B cell (primary cell): Measurements from ENCODE around the gene NOTCH4. TPM values are rescaled to one million over a fixed set of nuclear protein-coding genes. Genes with fewer than 3 reads are reported as not detected.

Source experiments
- ATAC-seq: fragments of 200-7000 bp; cut with Tn5 transposase; one replicate; pipeline ENCODE4 v1.10.0; 2021; ENCODE audit warnings: low read depth, mild to moderate bottlenecking, moderate number of reproducible peaks, moderate library complexity
- CTCF ChIA-PET: fragments of 350-600 bp; sonication (Branson Sonifier 250); formaldehyde crosslinking; loops from one replicate; lab custom pipeline; 2021; ENCODE audit warnings: antibody characterized with exemption, inconsistent platforms; lab: Charles Lee
- POLR2A ChIA-PET: fragments of 350-600 bp; sonication (Branson Sonifier 250); formaldehyde crosslinking; loops from one replicate; lab custom pipeline; 2021; ENCODE audit warnings: antibody characterized with exemption; lab: Charles Lee
- DNase-seq: peaks from one replicate; pipeline ENCODE4 v3.0.0; 2013
- H2AFZ ChIP-seq: 2 replicates; pipeline ENCODE4 v1.6.1; 2012; ENCODE audit warnings: mild to moderate bottlenecking, low read depth, low read length; ENCODE audit not compliant: insufficient read depth, poor library complexity, severe bottlenecking
- H3K27ac ChIP-seq, 2 donors: 1 replicate in 1 of 2; 2 replicates in 1 of 2; pipeline ENCODE4 v1.5.1; 2012 to 2013; ENCODE audit warnings: low read length in 2 of 2, mild to moderate bottlenecking in 2 of 2, moderate library complexity in 1 of 2
- H3K27me3 ChIP-seq, 4 experiments: fragments of 200-600 bp in 1 of 4; sonication (generic) in 1 of 4; replicated peaks in 1 of 4; 1 replicate in 2 of 4; 2 replicates in 2 of 4; pipeline versions ENCODE4 v1.6.1 to v1.7.0; 2013 to 2016; ENCODE audit warnings: low read length in 3 of 4, mild to moderate bottlenecking in 2 of 4, mixed read lengths in 1 of 4, moderate library complexity in 1 of 4; ENCODE audit not compliant: insufficient read depth in 4 of 4, control insufficient read depth in 3 of 4; ENCODE audit errors: control extremely low read depth in 1 of 4
- H3K36me3 ChIP-seq, 2 experiments: replicated peaks in 1 of 2; 1 replicate in 1 of 2; 2 replicates in 1 of 2; pipeline versions ENCODE4 v1.6.1 to v1.7.1; 2013; ENCODE audit warnings: low read length in 1 of 2; ENCODE audit not compliant: insufficient read depth in 2 of 2, control insufficient read depth in 1 of 2; ENCODE audit errors: control extremely low read depth in 1 of 2, extremely low read depth in 1 of 2
- H3K4me1 ChIP-seq, 2 donors: fragments of 200-600 bp in 1 of 2; sonication (generic) in 1 of 2; 1 replicate in 1 of 2; 2 replicates in 1 of 2; pipeline versions ENCODE4 v1.5.1 to v1.6.1; 2013 to 2017; ENCODE audit warnings: low read length in 2 of 2; ENCODE audit not compliant: control insufficient read depth in 2 of 2, insufficient read depth in 2 of 2
- H3K4me2 ChIP-seq: replicated peaks from 2 replicates; pipeline ENCODE3; 2012; ENCODE audit warnings: mild to moderate bottlenecking, low read depth, low read length; ENCODE audit not compliant: poor library complexity, severe bottlenecking
- H3K4me3 ChIP-seq, 5 experiments: fragments of 200-600 bp in 1 of 5; sonication (generic) in 1 of 5; 1 replicate in 3 of 5; 2 replicates in 2 of 5; pipeline versions ENCODE4 v1.5.1 to v1.7.0; 2011 to 2016; ENCODE audit warnings: low read length in 4 of 5, mild to moderate bottlenecking in 4 of 5, low read depth in 2 of 5, control low read depth in 1 of 5, moderate library complexity in 1 of 5; ENCODE audit not compliant: insufficient read depth in 1 of 5; ENCODE audit errors: control extremely low read depth in 1 of 5, extremely low read depth in 1 of 5
- H3K79me2 ChIP-seq: fragments of 200-600 bp; sonication (generic); one replicate; pipeline ENCODE4 v1.6.0; 2016; ENCODE audit warnings: low read length; ENCODE audit not compliant: control insufficient read depth, insufficient read depth
- H3K9ac ChIP-seq: fragments of 200-600 bp; sonication (generic); 2 replicates; pipeline ENCODE4 v1.6.1; 2017; ENCODE audit warnings: mild to moderate bottlenecking, low read length, moderate library complexity
- H3K9me3 ChIP-seq, 3 donors: one replicate each; pipeline versions ENCODE4 v1.6.1 to v1.7.1; 2013; ENCODE audit warnings: low read length in 2 of 3; ENCODE audit not compliant: control insufficient read depth in 2 of 3, insufficient read depth in 1 of 3; ENCODE audit errors: control extremely low read depth in 1 of 3
- H4K20me1 ChIP-seq: 2 replicates; pipeline ENCODE4 v1.6.0; 2012; ENCODE audit warnings: mild to moderate bottlenecking, low read length; ENCODE audit not compliant: insufficient read depth, control insufficient read depth, poor library complexity, severe bottlenecking
- H3K27ac Mint-ChIP-seq: one replicate; pipeline ENCODE4 v1.8.0; 2021; ENCODE audit warnings: mixed read lengths
- H3K27me3 Mint-ChIP-seq: one replicate; pipeline ENCODE4 v1.8.0; 2021; ENCODE audit warnings: mixed read lengths
- H3K4me1 Mint-ChIP-seq: one replicate; pipeline ENCODE4 v1.8.0; 2021; ENCODE audit warnings: mixed read lengths
- H3K4me3 Mint-ChIP-seq: one replicate; pipeline ENCODE4 v1.8.0; 2021; ENCODE audit warnings: mixed read lengths
- H3K9me3 Mint-ChIP-seq: one replicate; pipeline ENCODE4 v1.8.0; 2022; ENCODE audit warnings: mixed read lengths; ENCODE audit not compliant: insufficient read depth
- CTCF ChIP-seq: fragments of 200-600 bp; IDR thresholded peaks from one replicate; pipeline ENCODE4 v1.8.0; 2022; ENCODE audit warnings: antibody characterized with exemption, mild to moderate bottlenecking
- EZH2 ChIP-seq: IDR thresholded peaks from 2 replicates; pipeline ENCODE4 v1.6.1; 2012; ENCODE audit warnings: borderline replicate concordance, low read depth, mild to moderate bottlenecking, moderate library complexity, low read length; ENCODE audit not compliant: insufficient read depth, poor library complexity, severe bottlenecking
- WGBS: methylation state at CpG from one replicate; pipeline ENCODE4 v1.1.5; 2013; ENCODE audit warnings: missing lambda C conversion rate; ENCODE audit not compliant: insufficient coverage; 5-methylcytosine and 5-hydroxymethylcytosine counted together
- intact Hi-C: fragments of 100-400 bp; cut with micrococcal nuclease; formaldehyde crosslinking; loops from one replicate; pipeline ENCODE4 v1.10.0; 2022
- polyA plus RNA-seq: library from polyadenylated mRNA; depleted of rRNA; stranded (reverse); fragments of >200 nt; gene quantifications from 2 replicates; pipeline ENCODE4 v1.2.3, GENCODE V29; 2012
- total RNA-seq, 2 donors: library from RNA; stranded (reverse); fragments of 120-200 nt in 1 of 2; gene quantifications; 1 replicate in 1 of 2; 2 replicates in 1 of 2; pipeline versions ENCODE4 v1.2.3 to v1.2.4, GENCODE V29; 2013 to 2022

NOTCH4 gene
- total and polyA plus RNA-seq, 2 donors (not counting 1 experiment from before 2014, with no cell fraction given), result 6.3 to 10.3 TPM

GRCh38 chr6:32224696-32225095 is 829 bp upstream of the NOTCH4 start:
- Histone ChIP-seq H3K36me3 (no peaks in the 10 kb centered on the region), H3K27ac (peak overlapping the region; percentile 48 to 66), H3K9ac (no peak overlapping the region), H3K4me1 (peaks cover 71 to 77% of the 10 kb centered on the region in 2 donors), H3K9me3 (no peaks in the 10 kb centered on the region), H2AFZ (peak overlapping the region; percentile 58), H4K20me1 (no peaks in the 10 kb centered on the region), H3K27me3 (no peaks in the 10 kb centered on the region), H3K79me2 (no peaks in the 10 kb centered on the region), H3K4me2 (peak overlapping the region; percentile 39), H3K4me3 (no peak overlapping the region)
- intact Hi-C loops, result no loop called here
- peak; percentile 64 for DNase-seq
- Mint-ChIP-seq H3K4me1 (peaks cover 68% of the 10 kb centered on the region), H3K4me3 (peak overlapping the region; percentile 37), H3K27me3 (no peaks in the 10 kb centered on the region), H3K27ac (peak overlapping the region; percentile 91), H3K9me3 (no peaks in the 10 kb centered on the region)
- CTCF ChIA-PET, result interaction anchor here (1.2 kb wide), 1 partner anchor 26 kb away, joined by 4 read pairs; no protein-coding TSS in a partner anchor
- 57% methylated on average over 1 of the region's 2 CpGs for WGBS
- peak; percentile 80 for ATAC-seq
- TF ChIP-seq CTCF (no peak), EZH2 (no peak)
- POLR2A ChIA-PET, result interaction anchor here (0.7 kb wide), 1 partner anchor 577 kb away, joined by 4 read pairs; no protein-coding TSS in a partner anchor

GRCh38 chr6:32222333-32223230 is 1.3 kb downstream of the NOTCH4 start:
- DNase-seq (peak; percentile 27), ATAC-seq (no peak)
- POLR2A ChIA-PET, result no interaction called here
- Histone ChIP-seq H3K9ac (no peak overlapping the region), H3K27me3 (no peaks in the 10 kb centered on the region), H3K4me3 (no peak overlapping the region), H3K4me2 (peak overlapping the region; percentile 39), H2AFZ (no peak overlapping the region), H4K20me1 (no peaks in the 10 kb centered on the region), H3K27ac (peak overlapping the region; percentile 35 to 66), H3K36me3 (no peaks in the 10 kb centered on the region), H3K79me2 (no peaks in the 10 kb centered on the region), H3K9me3 (no peaks in the 10 kb centered on the region), H3K4me1 (peaks cover 63 to 69% of the 10 kb centered on the region in 2 donors)
- no peak for TF ChIP-seq CTCF
- Mint-ChIP-seq H3K27ac (peak overlapping the region; percentile 91), H3K9me3 (no peaks in the 10 kb centered on the region), H3K27me3 (peaks cover 2% of the 10 kb centered on the region), H3K4me1 (peaks cover 57% of the 10 kb centered on the region), H3K4me3 (peak overlapping the region; percentile 7)
- WGBS, result 84% methylated on average over 7 of the region's 8 CpGs
- intact Hi-C loops, result no loop called here
- CTCF ChIA-PET, result interaction anchor here (0.8 to 1.5 kb wide), 3 partner anchors 18 to 112 kb away, joined by 3 to 5 read pairs (median 3); no protein-coding TSS in a partner anchor
